Measurements from ENCODE around the gene TNNT2. TPM values are rescaled to one million over a fixed set of nuclear protein-coding genes. Genes with fewer than 3 reads are reported as not detected.

TNNT2 gene
- total and polyA plus RNA-seq, 2 of the 4 experiments (the other 2 are of a cell fraction): 0.18 to 1.2 TPM

DNA sequence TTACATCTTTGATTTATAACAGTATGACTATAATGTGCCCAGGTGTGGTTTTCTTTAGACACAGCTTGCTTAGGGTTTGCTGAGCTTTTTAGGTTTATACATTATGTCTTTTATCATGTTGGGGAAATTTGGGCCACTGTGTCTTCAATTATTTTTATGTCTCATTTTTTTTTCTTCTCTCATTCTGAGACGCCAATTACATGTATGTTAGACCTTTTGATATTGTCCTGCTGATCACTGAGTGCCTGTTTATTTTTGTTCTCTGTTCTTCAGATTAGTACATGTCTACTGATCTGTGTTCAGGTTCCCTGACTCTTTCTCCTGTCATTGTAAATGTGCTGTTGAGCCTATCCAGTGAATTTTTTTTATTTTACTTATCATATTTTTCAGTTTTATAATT, 36.1 kb downstream of the TNNT2 start:
- H3K9me3 ChIP-seq (ENCODE audit: control insufficient read depth, insufficient read depth, low read length): peaks cover 16% of the 10 kb centered on the region; the same call in 1 of the 2 replicates
- H3K18ac ChIP-seq (ENCODE audit: low read depth, low read length): no peak overlapping the region
- H2BK20ac ChIP-seq (ENCODE audit: low read depth, low read length): no peak overlapping the region
- intact Hi-C loops (cut with micrococcal nuclease) (no loop called here), in situ Hi-C loops (cut with MboI; ENCODE audit: low sequenced_read_pairs) (no loop called here), dilution Hi-C loops (cut with HindIII; ENCODE audit: low sequenced_read_pairs, unreplicated experiment) (no loop called here)
- no peaks in the 10 kb centered on the region for H3K4me1 ChIP-seq (ENCODE audit: control insufficient read depth, insufficient read depth, low read length)
- H2BK120ac ChIP-seq (ENCODE audit: low read depth, low read length): no peak overlapping the region
- H3K14ac ChIP-seq (replicated peaks; ENCODE audit: low read depth, low read length): no peak overlapping the region
- CTCF ChIA-PET: no interaction called here
- H3K79me1 ChIP-seq (ENCODE audit: low read depth in 1 of 2, low read length in 2 of 2): no peaks in the 10 kb centered on the region
- POLR2A ChIA-PET (ENCODE audit: unreplicated experiment): no interaction called here
- BruUV-seq (replicated peaks): no TSS peak
- H4K20me1 ChIP-seq (ENCODE audit: insufficient read depth, low read length): no peaks in the 10 kb centered on the region
- no peak overlapping the region for H3K56ac ChIP-seq (ENCODE audit: extremely low read depth, insufficient read depth, low read length)
- H3K27me3 ChIP-seq (ENCODE audit: control insufficient read depth, insufficient read depth, low read length): peaks cover 52% of the 10 kb centered on the region
- H3K9ac ChIP-seq (ENCODE audit: low read depth, low read length): no peak overlapping the region
- no peak overlapping the region for H3K27ac ChIP-seq (ENCODE audit: insufficient read depth, low read length)
- no peak overlapping the region for H3K4me3 ChIP-seq (ENCODE audit: insufficient read depth, low read depth, low read length)
- ATAC-seq (ENCODE audit: low read depth): no peak
- H3K9me1 ChIP-seq (ENCODE audit: insufficient read depth, low read length): no peaks in the 10 kb centered on the region
- H3K36me3 ChIP-seq (ENCODE audit: control insufficient read depth, insufficient read depth, low read length): no peaks in the 10 kb centered on the region
- DNase-seq: no peak
- H4K5ac ChIP-seq (ENCODE audit: low read depth, low read length): no peak overlapping the region
- H3K23ac ChIP-seq (ENCODE audit: low read depth, low read length): no peak overlapping the region
- H2AK9ac ChIP-seq (replicated peaks; ENCODE audit: low read depth, low read length, poor library complexity): no peak overlapping the region
- H4K91ac ChIP-seq (ENCODE audit: insufficient read depth, low read depth, low read length): no peak overlapping the region
- no peak overlapping the region for H3K4ac ChIP-seq (ENCODE audit: low read depth, low read length)
- no CpG with 5 or more reads among the region's 1 CpG for WGBS, 2 experiments (ENCODE audit: extremely low coverage in 2 of 2, insufficient read length in 1 of 2)
- H2AK5ac ChIP-seq (ENCODE audit: low read depth, low read length): no peak overlapping the region
- H4K8ac ChIP-seq (ENCODE audit: low read depth in 2 of 2, low read length in 2 of 2): no peak overlapping the region
- H3K4me2 ChIP-seq (ENCODE audit: low read depth, low read length): no peak overlapping the region
- no peak overlapping the region for H2BK5ac ChIP-seq (ENCODE audit: low read depth, low read length, poor library complexity, severe bottlenecking)
- H2BK15ac ChIP-seq (ENCODE audit: low read depth, low read length): no peak overlapping the region
- TF ChIP-seq MAZ (IDR thresholded peaks at IDR 0.05; ENCODE audit: borderline replicate concordance, low read depth, low read length) (no peak), NFE2L2 (IDR thresholded peaks at IDR 0.05; ENCODE audit: low read depth, low read length) (no peak), CEBPB (IDR thresholded peaks at IDR 0.05; ENCODE audit: low read depth, low read length) (no peak), BHLHE40 (IDR thresholded peaks at IDR 0.05; ENCODE audit: low read depth, low read length) (no peak), RAD21 (IDR thresholded peaks at IDR 0.05; ENCODE audit: low read length) (no peak), RCOR1 (IDR thresholded peaks at IDR 0.05; ENCODE audit: insufficient replicate concordance, low read length) (no peak), ELK1 (IDR thresholded peaks at IDR 0.05; ENCODE audit: borderline replicate concordance, low read depth, low read length) (no peak), CHD1 (IDR thresholded peaks at IDR 0.05; ENCODE audit: low read depth, low read length) (no peak), FOS (IDR thresholded peaks at IDR 0.05; ENCODE audit: low read depth, low read length) (no peak), RFX5 (IDR thresholded peaks at IDR 0.05; ENCODE audit: low read depth, low read length) (no peak), MAFK (IDR thresholded peaks at IDR 0.05; ENCODE audit: low read depth, low read length) (no peak), POLR2A (IDR thresholded peaks at IDR 0.05; ENCODE audit: low read depth, low read length) (no peak), MXI1 (IDR thresholded peaks at IDR 0.05; ENCODE audit: borderline replicate concordance, low read depth, low read length) (no peak), SMC3 (IDR thresholded peaks at IDR 0.05; ENCODE audit: low read depth, low read length) (no peak)
- TF ChIP-seq, protein P1, sequence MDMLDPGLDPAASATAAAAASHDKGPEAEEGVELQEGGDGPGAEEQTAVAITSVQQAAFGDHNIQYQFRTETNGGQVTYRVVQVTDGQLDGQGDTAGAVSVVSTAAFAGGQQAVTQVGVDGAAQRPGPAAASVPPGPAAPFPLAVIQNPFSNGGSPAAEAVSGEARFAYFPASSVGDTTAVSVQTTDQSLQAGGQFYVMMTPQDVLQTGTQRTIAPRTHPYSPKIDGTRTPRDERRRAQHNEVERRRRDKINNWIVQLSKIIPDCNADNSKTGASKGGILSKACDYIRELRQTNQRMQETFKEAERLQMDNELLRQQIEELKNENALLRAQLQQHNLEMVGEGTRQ (IDR thresholded peaks at IDR 0.05; ENCODE audit: low read depth, low read length): no peak
- TF ChIP-seq, protein P2, sequence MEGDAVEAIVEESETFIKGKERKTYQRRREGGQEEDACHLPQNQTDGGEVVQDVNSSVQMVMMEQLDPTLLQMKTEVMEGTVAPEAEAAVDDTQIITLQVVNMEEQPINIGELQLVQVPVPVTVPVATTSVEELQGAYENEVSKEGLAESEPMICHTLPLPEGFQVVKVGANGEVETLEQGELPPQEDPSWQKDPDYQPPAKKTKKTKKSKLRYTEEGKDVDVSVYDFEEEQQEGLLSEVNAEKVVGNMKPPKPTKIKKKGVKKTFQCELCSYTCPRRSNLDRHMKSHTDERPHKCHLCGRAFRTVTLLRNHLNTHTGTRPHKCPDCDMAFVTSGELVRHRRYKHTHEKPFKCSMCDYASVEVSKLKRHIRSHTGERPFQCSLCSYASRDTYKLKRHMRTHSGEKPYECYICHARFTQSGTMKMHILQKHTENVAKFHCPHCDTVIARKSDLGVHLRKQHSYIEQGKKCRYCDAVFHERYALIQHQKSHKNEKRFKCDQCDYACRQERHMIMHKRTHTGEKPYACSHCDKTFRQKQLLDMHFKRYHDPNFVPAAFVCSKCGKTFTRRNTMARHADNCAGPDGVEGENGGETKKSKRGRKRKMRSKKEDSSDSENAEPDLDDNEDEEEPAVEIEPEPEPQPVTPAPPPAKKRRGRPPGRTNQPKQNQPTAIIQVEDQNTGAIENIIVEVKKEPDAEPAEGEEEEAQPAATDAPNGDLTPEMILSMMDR (conservative IDR thresholded peaks at IDR 0.05; ENCODE audit: low read depth, low read length): no peak
- no peak overlapping the region for H2AFZ ChIP-seq (replicated peaks; ENCODE audit: low read length, poor library complexity)

Measured in IMR-90 (cell line).